ENCODE measurements around the gene DNAH12.
"Not testable (repeated sequence)": the region's sequence is repeated elsewhere in the genome, so short reads cannot be mapped to it uniquely, and the experiment has no call there.

The DNAH12 gene

GRCh38 chr3:57500506-57500905 is 43.6 kb downstream of the DNAH12 start:
- H3K4me2 ChIP-seq (ENCODE audit: low read depth, low read length, poor library complexity, severe bottlenecking), result no peak overlapping the region

GRCh38 chr3:57497904-57498303 is 46.2 kb downstream of the DNAH12 start:
- no peaks in the 10 kb centered on the region for H3K4me1 ChIP-seq (ENCODE audit: insufficient read depth, low read length, poor library complexity, severe bottlenecking)
- no peak overlapping the region for H3K4me2 ChIP-seq (ENCODE audit: low read depth, low read length, poor library complexity, severe bottlenecking)
- no peak overlapping the region for H2AFZ ChIP-seq (ENCODE audit: low read length)
- no peaks in the 10 kb centered on the region for H3K79me2 ChIP-seq (ENCODE audit: insufficient read depth, low read length)
- H3K27me3 ChIP-seq (ENCODE audit: insufficient read depth, low read length, poor library complexity, severe bottlenecking), result no peaks in the 10 kb centered on the region
- TF ChIP-seq CTCF (conservative IDR thresholded peaks at IDR 0.05; ENCODE audit: low read length) (no peak), EZH2phosphoT487 (IDR thresholded peaks at IDR 0.05; ENCODE audit: borderline replicate concordance) (no peak)
- H3K9me2 ChIP-seq (replicated peaks; ENCODE audit: low read depth, low read length), result no peaks in the 10 kb centered on the region
- H3K9me3 ChIP-seq (ENCODE audit: insufficient read depth, low read depth, low read length), result no peaks in the 10 kb centered on the region
- no peak overlapping the region for H3K9ac ChIP-seq (ENCODE audit: low read depth, low read length, poor library complexity, severe bottlenecking)
- H3F3A ChIP-seq (ENCODE audit: low read depth), result no peaks in the 10 kb centered on the region
- no peaks in the 10 kb centered on the region for H4K20me1 ChIP-seq (ENCODE audit: insufficient read depth, low read length, poor library complexity, severe bottlenecking)
- H3K36me3 ChIP-seq (ENCODE audit: insufficient read depth, low read length), result no peaks in the 10 kb centered on the region
- no peak overlapping the region for H3K4me3 ChIP-seq (ENCODE audit: low read length, poor library complexity, severe bottlenecking)

More at GRCh38 chr3:57500506-57500905, 43.6 kb downstream of the DNAH12 start:
- no peak overlapping the region for H3K4me3 ChIP-seq (ENCODE audit: low read length, poor library complexity, severe bottlenecking)
- H3K9me3 ChIP-seq (ENCODE audit: insufficient read depth, low read depth, low read length), result no peaks in the 10 kb centered on the region
- H2AFZ ChIP-seq (ENCODE audit: low read length), result no peak overlapping the region
- no peak for TF ChIP-seq CTCF (conservative IDR thresholded peaks at IDR 0.05; ENCODE audit: low read length)
- no peaks in the 10 kb centered on the region for H3K4me1 ChIP-seq (ENCODE audit: insufficient read depth, low read length, poor library complexity, severe bottlenecking)
- H3K36me3 ChIP-seq (ENCODE audit: insufficient read depth, low read length), result no peaks in the 10 kb centered on the region
- no peaks in the 10 kb centered on the region for H3K27me3 ChIP-seq (ENCODE audit: insufficient read depth, low read length, poor library complexity, severe bottlenecking)
- H3F3A ChIP-seq (ENCODE audit: low read depth), result no peaks in the 10 kb centered on the region
- H3K9me2 ChIP-seq (replicated peaks; ENCODE audit: low read depth, low read length), result no peaks in the 10 kb centered on the region
- H4K20me1 ChIP-seq (ENCODE audit: insufficient read depth, low read length, poor library complexity, severe bottlenecking), result no peaks in the 10 kb centered on the region
- H3K79me2 ChIP-seq (ENCODE audit: insufficient read depth, low read length), result no peaks in the 10 kb centered on the region
- H3K9ac ChIP-seq (ENCODE audit: low read depth, low read length, poor library complexity, severe bottlenecking), result no peak overlapping the region

GRCh38 chr3:57484563-57484962 is 59.6 kb downstream of the DNAH12 start:
- Histone ChIP-seq H3K79me2 (ENCODE audit: insufficient read depth, low read length) (no peaks in the 10 kb centered on the region), H3F3A (ENCODE audit: low read depth) (no peaks in the 10 kb centered on the region), H3K4me3 (ENCODE audit: low read length, poor library complexity, severe bottlenecking) (no peak overlapping the region), H4K20me1 (ENCODE audit: insufficient read depth, low read length, poor library complexity, severe bottlenecking) (no peaks in the 10 kb centered on the region), H3K9me3 (ENCODE audit: insufficient read depth, low read depth, low read length) (no peaks in the 10 kb centered on the region), H3K27me3 (ENCODE audit: insufficient read depth, low read length, poor library complexity, severe bottlenecking) (no peaks in the 10 kb centered on the region), H3K36me3 (ENCODE audit: insufficient read depth, low read length) (no peaks in the 10 kb centered on the region), H3K4me2 (ENCODE audit: low read depth, low read length, poor library complexity, severe bottlenecking) (no peak overlapping the region), H3K4me1 (ENCODE audit: insufficient read depth, low read length, poor library complexity, severe bottlenecking) (no peaks in the 10 kb centered on the region), H2AFZ (ENCODE audit: low read length) (no peak overlapping the region), H3K9ac (ENCODE audit: low read depth, low read length, poor library complexity, severe bottlenecking) (no peak overlapping the region), H3K9me2 (replicated peaks; ENCODE audit: low read depth, low read length) (no peaks in the 10 kb centered on the region)
- TF ChIP-seq CTCF (conservative IDR thresholded peaks at IDR 0.05; ENCODE audit: low read length) (no peak), EZH2phosphoT487 (IDR thresholded peaks at IDR 0.05; ENCODE audit: borderline replicate concordance) (no peak)

- H2AFZ ChIP-seq (ENCODE audit: low read length); H4K20me1 ChIP-seq (ENCODE audit: insufficient read depth, low read length, poor library complexity, severe bottlenecking); H3K4me1 ChIP-seq (ENCODE audit: insufficient read depth, low read length, poor library complexity, severe bottlenecking); H3K4me2 ChIP-seq (ENCODE audit: low read depth, low read length, poor library complexity, severe bottlenecking); H3K79me2 ChIP-seq (ENCODE audit: insufficient read depth, low read length); H3K9me3 ChIP-seq (ENCODE audit: insufficient read depth, low read depth, low read length); H3K36me3 ChIP-seq (ENCODE audit: insufficient read depth, low read length); H3F3A ChIP-seq (ENCODE audit: low read depth); H3K9me2 ChIP-seq (replicated peaks; ENCODE audit: low read depth, low read length); H3K27me3 ChIP-seq (ENCODE audit: insufficient read depth, low read length, poor library complexity, severe bottlenecking); H3K4me3 ChIP-seq (ENCODE audit: low read length, poor library complexity, severe bottlenecking); H3K9ac ChIP-seq (ENCODE audit: low read depth, low read length, poor library complexity, severe bottlenecking): not testable (repeated sequence)
These were observed 67.0 kb downstream of the DNAH12 start for GRCh38 chr3:57477193-57477592.
